ENCODE results near the gene DNAAF5.

DNA sequence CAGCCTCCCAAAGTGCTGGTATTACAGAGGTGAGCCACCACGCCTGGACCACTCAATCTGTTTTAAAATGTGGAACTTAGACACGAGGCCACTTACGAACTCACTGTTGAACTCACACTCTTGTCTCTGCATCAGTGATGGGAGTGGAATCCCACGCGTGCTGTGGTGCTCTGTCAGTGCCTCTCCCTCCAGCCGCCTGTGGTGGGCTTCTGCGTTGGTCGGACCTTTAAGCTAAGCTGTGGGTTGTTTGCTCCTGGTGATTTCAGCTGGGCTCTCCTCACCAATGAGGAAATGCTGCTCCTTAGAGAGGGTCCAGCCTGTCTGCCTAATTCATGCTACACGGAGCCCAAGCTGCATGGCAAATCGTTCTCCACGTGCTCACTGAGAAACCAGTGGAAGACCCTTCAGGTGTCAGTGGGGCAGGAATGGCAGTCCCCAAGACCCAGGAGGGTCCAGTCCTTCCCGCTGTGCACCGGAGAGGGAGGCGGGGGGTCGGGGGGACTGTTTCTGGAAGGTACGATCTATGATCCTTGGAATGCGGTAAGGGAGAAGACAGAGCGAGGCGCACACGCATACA lies 18.4 kb downstream of the DNAAF5 start:
- TF ChIP-seq, protein P1, sequence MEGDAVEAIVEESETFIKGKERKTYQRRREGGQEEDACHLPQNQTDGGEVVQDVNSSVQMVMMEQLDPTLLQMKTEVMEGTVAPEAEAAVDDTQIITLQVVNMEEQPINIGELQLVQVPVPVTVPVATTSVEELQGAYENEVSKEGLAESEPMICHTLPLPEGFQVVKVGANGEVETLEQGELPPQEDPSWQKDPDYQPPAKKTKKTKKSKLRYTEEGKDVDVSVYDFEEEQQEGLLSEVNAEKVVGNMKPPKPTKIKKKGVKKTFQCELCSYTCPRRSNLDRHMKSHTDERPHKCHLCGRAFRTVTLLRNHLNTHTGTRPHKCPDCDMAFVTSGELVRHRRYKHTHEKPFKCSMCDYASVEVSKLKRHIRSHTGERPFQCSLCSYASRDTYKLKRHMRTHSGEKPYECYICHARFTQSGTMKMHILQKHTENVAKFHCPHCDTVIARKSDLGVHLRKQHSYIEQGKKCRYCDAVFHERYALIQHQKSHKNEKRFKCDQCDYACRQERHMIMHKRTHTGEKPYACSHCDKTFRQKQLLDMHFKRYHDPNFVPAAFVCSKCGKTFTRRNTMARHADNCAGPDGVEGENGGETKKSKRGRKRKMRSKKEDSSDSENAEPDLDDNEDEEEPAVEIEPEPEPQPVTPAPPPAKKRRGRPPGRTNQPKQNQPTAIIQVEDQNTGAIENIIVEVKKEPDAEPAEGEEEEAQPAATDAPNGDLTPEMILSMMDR (IDR thresholded peaks at IDR 0.05) = no peak
- TF ChIP-seq POLR2A (IDR thresholded peaks at IDR 0.05) = no peak

All from uterus (tissue), 2 donors.